ENCODE data around the gene ORM1. TPM values are rescaled to one million over a fixed set of nuclear protein-coding genes. Genes with fewer than 3 reads are reported as not detected.

The ORM1 gene
- polyA plus RNA-seq, 10 donors = 0.22 to 1.0 (median 0.69) TPM; not detected in 1

Other genes starting within 250 kb of the ORM1 start
- 1 to 10 TPM in 1 of 10 donors, under 1 TPM in 2, not detected in 7; 0.15 to 2.4 (median 0.68) TPM for gene AMBP, start 244.8 kb upstream of the ORM1 start, polyA plus RNA-seq (ENCODE audit: insufficient read length in 10 of 10)
- 1 to 10 TPM in 1 of 10 donors, under 1 TPM in 7, not detected in 2; 0.19 to 5.1 (median 0.52) TPM for gene KIF12, start 223.8 kb upstream of the ORM1 start, polyA plus RNA-seq (ENCODE audit: insufficient read length in 10 of 10)
- gene COL27A1, start 167.6 kb upstream of the ORM1 start, polyA plus RNA-seq (ENCODE audit: insufficient read length in 10 of 10) = 10 to 100 TPM; 23.5 to 47.3 (median 33.0) TPM
- gene ORM2, start 6.8 kb downstream of the ORM1 start, polyA plus RNA-seq (ENCODE audit: insufficient read length in 10 of 10) = under 1 TPM in 1 of 10 donors, not detected in 9; 0.21 TPM
- gene AKNA, start 64.9 kb downstream of the ORM1 start, polyA plus RNA-seq (ENCODE audit: insufficient read length in 10 of 10) = 10 to 100 TPM in 5 of 10 donors, 1 to 10 TPM in 5; 8.2 to 15.5 (median 9.6) TPM
- 1 to 10 TPM; 1.9 to 6.3 (median 3.3) TPM for gene WHRN, start 182.4 kb downstream of the ORM1 start, polyA plus RNA-seq (ENCODE audit: insufficient read length in 10 of 10)

Measured in muscle of back (tissue), 10 donors.